GM12878 (cell line): ENCODE results near the gene OGA. TPM values are rescaled to one million over a fixed set of nuclear protein-coding genes. Genes with fewer than 3 reads are reported as not detected.

ENCODE experiments used
- BMI1 ChIP-seq: fragments of 450-650 bp; IDR thresholded peaks from 2 replicates; pipeline ENCODE4 v1.6.1; 2016; ENCODE audit warnings: mild to moderate bottlenecking, moderate library complexity, borderline replicate concordance
- CBFB ChIP-seq: IDR thresholded peaks from 2 replicates; pipeline ENCODE4 v1.6.1; 2016; ENCODE audit warnings: antibody characterized with exemption, low read depth
- CBX3 ChIP-seq: fragments of 200-600 bp; sonication (generic); IDR thresholded peaks from 2 replicates; pipeline ENCODE4 v1.6.1; 2016; ENCODE audit warnings: low read depth, borderline replicate concordance
- CREB1 ChIP-seq: IDR thresholded peaks from 2 replicates; pipeline ENCODE4 v1.6.1; 2012; ENCODE audit warnings: low read depth, mild to moderate bottlenecking, inconsistent platforms
- ESRRA ChIP-seq: IDR thresholded peaks from 2 replicates; pipeline ENCODE4 v1.6.1; 2012; ENCODE audit warnings: mild to moderate bottlenecking, low read length, improper control_type of control experiment
- IKZF2 ChIP-seq, 2 experiments: fragments of 450-650 bp; IDR thresholded peaks; 2 replicates each; pipeline ENCODE4 v1.6.1; 2017; ENCODE audit warnings: mild to moderate bottlenecking in 2 of 2, moderate library complexity in 2 of 2
- LARP7 ChIP-seq: fragments of 450-650 bp; IDR thresholded peaks from 2 replicates; pipeline ENCODE4 v1.6.1; 2017; ENCODE audit warnings: mild to moderate bottlenecking
- MEF2B ChIP-seq: fragments of 450-650 bp; IDR thresholded peaks from 2 replicates; pipeline ENCODE4 v1.6.1; 2018; ENCODE audit warnings: mild to moderate bottlenecking, moderate library complexity; ENCODE audit not compliant: partially characterized antibody, poor library complexity, severe bottlenecking
- MYB ChIP-seq: fragments of 150-350 bp; IDR thresholded peaks from 2 replicates; pipeline ENCODE4 v1.6.1; 2014; ENCODE audit warnings: mild to moderate bottlenecking, low read depth, low read length, borderline replicate concordance
- NBN ChIP-seq: fragments of 450-650 bp; IDR thresholded peaks from 2 replicates; pipeline ENCODE4 v1.6.1; 2016
- NFIC ChIP-seq: IDR thresholded peaks from 2 replicates; pipeline ENCODE4 v1.6.1; 2012; ENCODE audit warnings: low read depth, mild to moderate bottlenecking, inconsistent platforms, low read length, moderate library complexity
- RUNX3 ChIP-seq: IDR thresholded peaks from 2 replicates; pipeline ENCODE4 v1.6.1; 2012; ENCODE audit warnings: low read length, inconsistent platforms
- SIN3A ChIP-seq: IDR thresholded peaks from 2 replicates; pipeline ENCODE4 v1.6.1; 2012; ENCODE audit warnings: low read depth, low read length, improper control_type of control experiment
- SRF ChIP-seq, 2 experiments: IDR thresholded peaks; 2 replicates each; pipeline ENCODE4 v1.6.1; 2011; ENCODE audit warnings: low read depth in 2 of 2, low read length in 2 of 2, mild to moderate bottlenecking in 1 of 2, moderate library complexity in 1 of 2
- STAT1 ChIP-seq: fragments of 450-650 bp; conservative IDR thresholded peaks from 2 replicates; pipeline ENCODE4 v1.6.1; 2014; ENCODE audit warnings: antibody characterized with exemption, mild to moderate bottlenecking
- WRNIP1 ChIP-seq: IDR thresholded peaks from 2 replicates; pipeline ENCODE4 v1.6.1; 2011; ENCODE audit warnings: low read depth, low read length, improper control_type of control experiment, borderline replicate concordance
- ZNF217 ChIP-seq: fragments of 450-650 bp; IDR thresholded peaks from 2 replicates; pipeline ENCODE4 v1.6.1; 2017; ENCODE audit warnings: antibody characterized with exemption, mild to moderate bottlenecking
- ZNF622 ChIP-seq: fragments of 450-650 bp; IDR thresholded peaks from 2 replicates; pipeline ENCODE4 v1.6.1; 2017; ENCODE audit warnings: mild to moderate bottlenecking, inconsistent platforms
- polyA plus RNA-seq, 11 experiments: library from polyadenylated mRNA; depleted of rRNA in 4 of 11; unstranded in 6 of 11; stranded (reverse) in 5 of 11; fragments of >200 nt; fragmentation: Nextera tagmentation in 4 of 11; fragmentation: Illumina TruSeq in 1 of 11; extraction: Ambion mirVana in 4 of 11; extraction: Trizol in 1 of 11; gene quantifications; 1 replicate in 1 of 11; 2 replicates in 10 of 11; pipeline versions ENCODE4 v1.2.1 to v1.2.3, GENCODE V29; 2011 to 2016; ENCODE audit warnings: inconsistent platforms in 2 of 11, missing spikeins in 2 of 11, low read depth in 1 of 11
- total RNA-seq, 4 experiments: library from RNA; depleted of rRNA in 3 of 4; stranded (reverse); fragments of >200 nt in 3 of 4; fragmentation: Illumina TruSeq in 1 of 4; extraction: Trizol in 1 of 4; gene quantifications; 2 replicates each; pipeline versions ENCODE4 v1.2.1 to v1.2.3, GENCODE V29; 2013 to 2021
- TF ChIP-seq, protein P1 (sequence below): fragments of 450-650 bp; IDR thresholded peaks from 2 replicates; pipeline ENCODE4 v1.6.1; 2016; ENCODE audit warnings: mild to moderate bottlenecking
- TF ChIP-seq, protein P2 (sequence below): fragments of 450-650 bp; IDR thresholded peaks from 2 replicates; pipeline ENCODE4 v1.6.1; 2017; ENCODE audit warnings: low read depth, mild to moderate bottlenecking, moderate library complexity
- TF ChIP-seq, protein P3 (sequence below): IDR thresholded peaks from 2 replicates; pipeline ENCODE4 v1.6.1; 2011; ENCODE audit warnings: mild to moderate bottlenecking, low read depth, low read length, moderate library complexity; ENCODE audit not compliant: insufficient replicate concordance
- TF ChIP-seq, protein P4 (sequence below): fragments of 450-650 bp; IDR thresholded peaks from 2 replicates; pipeline ENCODE4 v1.6.1; 2017; ENCODE audit warnings: antibody characterized with exemption, mild to moderate bottlenecking, moderate library complexity
- TF ChIP-seq, protein P5 (sequence below): IDR thresholded peaks from 2 replicates; pipeline ENCODE4 v1.6.1; 2012; ENCODE audit warnings: low read length, inconsistent platforms

The OGA gene
- total and polyA plus RNA-seq, 10 of the 15 experiments (the other 5 are each of a cell fraction or from before 2014, with no cell fraction given) = 23.0 to 145 (median 85.2) TPM

DNA sequence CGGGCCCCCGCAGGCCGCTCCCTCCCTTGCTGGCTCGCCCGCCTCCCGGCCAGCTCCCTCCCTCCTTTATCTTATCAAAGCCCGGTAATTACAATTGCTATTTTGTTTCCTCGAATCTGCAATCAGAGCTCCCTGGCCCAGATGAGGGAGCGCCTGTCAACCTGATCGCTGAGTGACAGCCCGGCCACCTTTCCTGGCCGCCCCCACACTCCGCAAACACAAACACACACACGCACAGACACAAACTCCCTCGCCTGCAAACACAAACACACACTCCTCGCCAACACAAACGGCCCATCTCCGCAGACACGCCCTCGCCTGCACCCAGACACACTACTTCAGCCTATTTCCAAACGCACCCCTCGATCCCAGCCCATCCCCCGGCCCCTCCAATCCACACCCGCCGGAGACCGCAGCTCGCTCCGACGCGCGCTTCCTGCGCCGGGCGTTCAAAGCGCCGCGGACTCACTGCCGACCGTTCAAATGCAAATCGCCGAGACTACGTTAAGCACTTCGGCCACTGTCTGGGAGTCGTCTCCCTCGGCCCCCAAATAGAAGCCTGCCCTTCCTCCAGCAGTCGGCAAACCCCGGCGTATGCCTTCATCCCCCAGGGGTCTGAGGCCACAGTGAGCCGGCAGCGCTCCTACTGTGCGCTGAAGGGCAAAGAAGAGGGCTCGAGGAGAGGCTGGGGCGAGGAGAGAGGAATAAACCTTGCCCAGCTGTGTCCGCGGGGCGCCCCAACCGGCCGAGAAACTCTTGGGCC is 39.3 kb downstream of the OGA start (continued):
- TF ChIP-seq, protein P1, sequence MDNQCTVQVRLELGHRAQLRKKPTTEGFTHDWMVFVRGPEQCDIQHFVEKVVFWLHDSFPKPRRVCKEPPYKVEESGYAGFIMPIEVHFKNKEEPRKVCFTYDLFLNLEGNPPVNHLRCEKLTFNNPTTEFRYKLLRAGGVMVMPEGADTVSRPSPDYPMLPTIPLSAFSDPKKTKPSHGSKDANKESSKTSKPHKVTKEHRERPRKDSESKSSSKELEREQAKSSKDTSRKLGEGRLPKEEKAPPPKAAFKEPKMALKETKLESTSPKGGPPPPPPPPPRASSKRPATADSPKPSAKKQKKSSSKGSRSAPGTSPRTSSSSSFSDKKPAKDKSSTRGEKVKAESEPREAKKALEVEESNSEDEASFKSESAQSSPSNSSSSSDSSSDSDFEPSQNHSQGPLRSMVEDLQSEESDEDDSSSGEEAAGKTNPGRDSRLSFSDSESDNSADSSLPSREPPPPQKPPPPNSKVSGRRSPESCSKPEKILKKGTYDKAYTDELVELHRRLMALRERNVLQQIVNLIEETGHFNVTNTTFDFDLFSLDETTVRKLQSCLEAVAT = 0 out of 2 replicates have a peak, but pooled peaks have one; percentile 52
- TF ChIP-seq MYB = no peak
- no peak for TF ChIP-seq CBFB
- TF ChIP-seq, protein P2, sequence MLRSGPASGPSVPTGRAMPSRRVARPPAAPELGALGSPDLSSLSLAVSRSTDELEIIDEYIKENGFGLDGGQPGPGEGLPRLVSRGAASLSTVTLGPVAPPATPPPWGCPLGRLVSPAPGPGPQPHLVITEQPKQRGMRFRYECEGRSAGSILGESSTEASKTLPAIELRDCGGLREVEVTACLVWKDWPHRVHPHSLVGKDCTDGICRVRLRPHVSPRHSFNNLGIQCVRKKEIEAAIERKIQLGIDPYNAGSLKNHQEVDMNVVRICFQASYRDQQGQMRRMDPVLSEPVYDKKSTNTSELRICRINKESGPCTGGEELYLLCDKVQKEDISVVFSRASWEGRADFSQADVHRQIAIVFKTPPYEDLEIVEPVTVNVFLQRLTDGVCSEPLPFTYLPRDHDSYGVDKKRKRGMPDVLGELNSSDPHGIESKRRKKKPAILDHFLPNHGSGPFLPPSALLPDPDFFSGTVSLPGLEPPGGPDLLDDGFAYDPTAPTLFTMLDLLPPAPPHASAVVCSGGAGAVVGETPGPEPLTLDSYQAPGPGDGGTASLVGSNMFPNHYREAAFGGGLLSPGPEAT = no peak
- TF ChIP-seq CBX3 = no peak
- no peak for TF ChIP-seq ESRRA
- no peak for TF ChIP-seq ZNF217
- TF ChIP-seq MEF2B = no peak
- peak; percentile 45; the same call in 1 of the 2 replicates for TF ChIP-seq CREB1
- TF ChIP-seq, protein P3, sequence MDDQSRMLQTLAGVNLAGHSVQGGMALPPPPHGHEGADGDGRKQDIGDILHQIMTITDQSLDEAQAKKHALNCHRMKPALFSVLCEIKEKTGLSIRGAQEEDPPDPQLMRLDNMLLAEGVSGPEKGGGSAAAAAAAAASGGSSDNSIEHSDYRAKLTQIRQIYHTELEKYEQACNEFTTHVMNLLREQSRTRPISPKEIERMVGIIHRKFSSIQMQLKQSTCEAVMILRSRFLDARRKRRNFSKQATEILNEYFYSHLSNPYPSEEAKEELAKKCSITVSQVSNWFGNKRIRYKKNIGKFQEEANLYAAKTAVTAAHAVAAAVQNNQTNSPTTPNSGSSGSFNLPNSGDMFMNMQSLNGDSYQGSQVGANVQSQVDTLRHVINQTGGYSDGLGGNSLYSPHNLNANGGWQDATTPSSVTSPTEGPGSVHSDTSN = peak; percentile 80
- peak; percentile 40; the same call in 1 of the 2 replicates for TF ChIP-seq RUNX3
- no peak for TF ChIP-seq BMI1
- TF ChIP-seq LARP7 = no peak
- TF ChIP-seq, protein P4, sequence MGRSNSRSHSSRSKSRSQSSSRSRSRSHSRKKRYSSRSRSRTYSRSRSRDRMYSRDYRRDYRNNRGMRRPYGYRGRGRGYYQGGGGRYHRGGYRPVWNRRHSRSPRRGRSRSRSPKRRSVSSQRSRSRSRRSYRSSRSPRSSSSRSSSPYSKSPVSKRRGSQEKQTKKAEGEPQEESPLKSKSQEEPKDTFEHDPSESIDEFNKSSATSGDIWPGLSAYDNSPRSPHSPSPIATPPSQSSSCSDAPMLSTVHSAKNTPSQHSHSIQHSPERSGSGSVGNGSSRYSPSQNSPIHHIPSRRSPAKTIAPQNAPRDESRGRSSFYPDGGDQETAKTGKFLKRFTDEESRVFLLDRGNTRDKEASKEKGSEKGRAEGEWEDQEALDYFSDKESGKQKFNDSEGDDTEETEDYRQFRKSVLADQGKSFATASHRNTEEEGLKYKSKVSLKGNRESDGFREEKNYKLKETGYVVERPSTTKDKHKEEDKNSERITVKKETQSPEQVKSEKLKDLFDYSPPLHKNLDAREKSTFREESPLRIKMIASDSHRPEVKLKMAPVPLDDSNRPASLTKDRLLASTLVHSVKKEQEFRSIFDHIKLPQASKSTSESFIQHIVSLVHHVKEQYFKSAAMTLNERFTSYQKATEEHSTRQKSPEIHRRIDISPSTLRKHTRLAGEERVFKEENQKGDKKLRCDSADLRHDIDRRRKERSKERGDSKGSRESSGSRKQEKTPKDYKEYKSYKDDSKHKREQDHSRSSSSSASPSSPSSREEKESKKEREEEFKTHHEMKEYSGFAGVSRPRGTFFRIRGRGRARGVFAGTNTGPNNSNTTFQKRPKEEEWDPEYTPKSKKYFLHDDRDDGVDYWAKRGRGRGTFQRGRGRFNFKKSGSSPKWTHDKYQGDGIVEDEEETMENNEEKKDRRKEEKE = no peak
- TF ChIP-seq IKZF2 (IDR thresholded peaks at IDR 0.05) = peak; percentile 9 to 15; a peak in 1 of 4 replicates
- no peak for TF ChIP-seq SIN3A
- TF ChIP-seq, protein P5, sequence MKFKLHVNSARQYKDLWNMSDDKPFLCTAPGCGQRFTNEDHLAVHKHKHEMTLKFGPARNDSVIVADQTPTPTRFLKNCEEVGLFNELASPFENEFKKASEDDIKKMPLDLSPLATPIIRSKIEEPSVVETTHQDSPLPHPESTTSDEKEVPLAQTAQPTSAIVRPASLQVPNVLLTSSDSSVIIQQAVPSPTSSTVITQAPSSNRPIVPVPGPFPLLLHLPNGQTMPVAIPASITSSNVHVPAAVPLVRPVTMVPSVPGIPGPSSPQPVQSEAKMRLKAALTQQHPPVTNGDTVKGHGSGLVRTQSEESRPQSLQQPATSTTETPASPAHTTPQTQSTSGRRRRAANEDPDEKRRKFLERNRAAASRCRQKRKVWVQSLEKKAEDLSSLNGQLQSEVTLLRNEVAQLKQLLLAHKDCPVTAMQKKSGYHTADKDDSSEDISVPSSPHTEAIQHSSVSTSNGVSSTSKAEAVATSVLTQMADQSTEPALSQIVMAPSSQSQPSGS = no peak
- no peak for TF ChIP-seq WRNIP1
- TF ChIP-seq ZNF622 = no peak
- no peak for TF ChIP-seq SRF (IDR thresholded peaks at IDR 0.05; ENCODE audit: low read depth in 2 of 2, low read length in 2 of 2)
- no peak for TF ChIP-seq NFIC
- TF ChIP-seq STAT1 = no peak
- 0 out of 2 replicates have a peak, but pooled peaks have one; percentile 61 for TF ChIP-seq NBN
